Endothelial cell of umbilical vein (primary cell): ENCODE results near the gene SPACA7. TPM values are rescaled to one million over a fixed set of nuclear protein-coding genes. Genes with fewer than 3 reads are reported as not detected.

Experiments used
- BruUV-seq: library from RNA; stranded (reverse); fragments of 400-500 nt; replicated peaks from 2 replicates; lab custom pipeline; 2021; lab: Mats Ljungman, UMichigan
- CTCF ChIA-PET: fragments of 300-600, 350-600 bp; sonication (Branson Sonifier 250); formaldehyde crosslinking; loops from one replicate; lab custom pipeline; 2021; ENCODE audit warnings: antibody characterized with exemption, inconsistent platforms; lab: Charles Lee
- POLR2A ChIA-PET: fragments of 300-600, 350-600 bp; sonication (Branson Sonifier 250); formaldehyde crosslinking; loops from one replicate; lab custom pipeline; 2021; ENCODE audit warnings: antibody characterized with exemption, inconsistent platforms; lab: Charles Lee
- DNase-seq: peaks from one replicate; pipeline ENCODE4 v3.0.0-alpha.2; 2011; ENCODE audit warnings: low read depth, low spot score
- FAIRE-seq: peaks from 2 replicates; lab custom pipeline; 2011; peaks lifted over from hg19 to GRCh38; lab: Jason Lieb, UNC
- H2AFZ ChIP-seq: 2 replicates; pipeline ENCODE4 v1.6.0; 2012; ENCODE audit warnings: low read depth, low read length, control low read depth, inconsistent platforms
- H3K27ac ChIP-seq: 2 replicates; pipeline ENCODE4 v1.5.1; 2011; ENCODE audit warnings: low read depth, mild to moderate bottlenecking, control low read depth, low read length, moderate library complexity; ENCODE audit not compliant: insufficient read depth
- H3K27me3 ChIP-seq, 2 experiments: 2 replicates each; pipeline versions ENCODE4 v1.6.0 to v1.6.1; 2011; ENCODE audit warnings: low read length in 2 of 2, mixed read lengths in 1 of 2; ENCODE audit not compliant: control insufficient read depth in 2 of 2, insufficient read depth in 2 of 2
- H3K36me3 ChIP-seq, 2 experiments: 2 replicates in 1 of 2; 3 replicates in 1 of 2; pipeline ENCODE4 v1.5.1; 2011; ENCODE audit warnings: low read length in 2 of 2, mild to moderate bottlenecking in 1 of 2, moderate library complexity in 1 of 2; ENCODE audit not compliant: control insufficient read depth in 2 of 2, insufficient read depth in 2 of 2; ENCODE audit errors: extremely low read depth in 1 of 2
- H3K4me1 ChIP-seq: 3 replicates; pipeline ENCODE4 v1.5.1; 2011; ENCODE audit warnings: mild to moderate bottlenecking, low read length; ENCODE audit not compliant: control insufficient read depth, insufficient read depth; ENCODE audit errors: extremely low read depth
- H3K4me2 ChIP-seq: 2 replicates; pipeline ENCODE4 v1.6.1; 2011; ENCODE audit warnings: low read length, control low read depth, mixed read lengths; ENCODE audit not compliant: insufficient read depth
- H3K4me3 ChIP-seq, 3 experiments: fragments of 200-600 bp in 1 of 3; sonication (generic), shearing (Covaris generic) in 1 of 3; replicated peaks in 1 of 3; 2 replicates each; pipeline ENCODE4 v1.5.1; 2011 to 2016; ENCODE audit warnings: control low read depth in 3 of 3, low read length in 3 of 3, mild to moderate bottlenecking in 2 of 3, inconsistent platforms in 1 of 3, low read depth in 1 of 3, moderate library complexity in 1 of 3; ENCODE audit not compliant: insufficient read depth in 1 of 3
- H3K79me2 ChIP-seq: 2 replicates; pipeline ENCODE4 v1.6.0; 2012; ENCODE audit warnings: low read length, inconsistent platforms; ENCODE audit not compliant: control insufficient read depth, insufficient read depth
- H3K9ac ChIP-seq: replicated peaks from 2 replicates; pipeline ENCODE3; 2011; ENCODE audit warnings: low read length, control low read depth; ENCODE audit not compliant: insufficient read depth; ENCODE audit errors: extremely low read depth
- H3K9me1 ChIP-seq: replicated peaks from 3 replicates; pipeline ENCODE4 v1.6.0; 2011; ENCODE audit warnings: mild to moderate bottlenecking, low read length; ENCODE audit not compliant: control insufficient read depth, insufficient read depth; ENCODE audit errors: extremely low read depth
- H3K9me3 ChIP-seq: replicated peaks from 2 replicates; pipeline ENCODE4 v1.5.1; 2012; ENCODE audit warnings: low read length, inconsistent platforms; ENCODE audit not compliant: control insufficient read depth, insufficient read depth
- H4K20me1 ChIP-seq: replicated peaks from 2 replicates; pipeline ENCODE3; 2011; ENCODE audit warnings: mild to moderate bottlenecking, low read length; ENCODE audit not compliant: control insufficient read depth, insufficient read depth; ENCODE audit errors: extremely low read depth
- CTCF ChIP-seq, 2 donors: IDR thresholded peaks; 1 replicate in 1 of 2; 2 replicates in 1 of 2; pipeline ENCODE4 v1.5.1; 2011; ENCODE audit warnings: low read length in 2 of 2, mild to moderate bottlenecking in 2 of 2, moderate library complexity in 2 of 2, control low read depth in 1 of 2, inconsistent platforms in 1 of 2, low read depth in 1 of 2; ENCODE audit not compliant: insufficient read depth in 1 of 2; ENCODE audit errors: extremely low read depth in 1 of 2
- EZH2 ChIP-seq: IDR thresholded peaks from 2 replicates; pipeline ENCODE4 v1.6.1; 2012; ENCODE audit warnings: borderline replicate concordance, low read depth, mild to moderate bottlenecking, moderate library complexity, low read length, inconsistent platforms; ENCODE audit not compliant: severe bottlenecking
- FOS ChIP-seq: IDR thresholded peaks from 2 replicates; pipeline ENCODE4 v1.6.1; 2011; ENCODE audit warnings: mild to moderate bottlenecking, low read length, moderate library complexity, borderline replicate concordance; ENCODE audit not compliant: insufficient read depth
- GATA2 ChIP-seq: IDR thresholded peaks from 2 replicates; pipeline ENCODE4 v1.7.0; 2011; ENCODE audit warnings: low read depth, mild to moderate bottlenecking, moderate library complexity, mixed read lengths, low read length; ENCODE audit not compliant: insufficient read length, insufficient read depth
- JUN ChIP-seq: IDR thresholded peaks from 2 replicates; pipeline ENCODE4 v1.6.1; 2011; ENCODE audit warnings: borderline replicate concordance, low read depth; ENCODE audit not compliant: insufficient read length, insufficient read depth
- MAX ChIP-seq: IDR thresholded peaks from 2 replicates; pipeline ENCODE4 v1.6.1; 2011; ENCODE audit not compliant: insufficient read depth, insufficient read length
- MYC ChIP-seq: IDR thresholded peaks from one replicate; pipeline ENCODE4 v1.6.1; 2011; ENCODE audit warnings: mild to moderate bottlenecking, low read depth, low read length
- POLR2A ChIP-seq: IDR thresholded peaks from 2 replicates; pipeline ENCODE4 v1.6.1; 2012; ENCODE audit warnings: low read depth, mild to moderate bottlenecking, control low read depth, low read length
- POLR2AphosphoS5 ChIP-seq: IDR thresholded peaks from 2 replicates; pipeline ENCODE4 v1.6.1; 2012; ENCODE audit warnings: low read depth, mild to moderate bottlenecking, control low read depth, low read length, moderate library complexity; ENCODE audit not compliant: insufficient read depth
- dilution Hi-C: fragments of 300-500 bp; cut with MboI; formaldehyde crosslinking; loops from one replicate; pipeline ENCODE4 v1.15.0; 2019; ENCODE audit warnings: low sequenced_read_pairs; ENCODE audit not compliant: extremely low pct_ligation_motif_present
- intact Hi-C: fragments of 100-400 bp; cut with micrococcal nuclease; formaldehyde crosslinking; loops from one replicate; pipeline ENCODE4 v1.10.0; 2022
- polyA plus RNA-seq, 4 experiments: library from polyadenylated mRNA; depleted of rRNA in 3 of 4; stranded (reverse) in 3 of 4; unstranded in 1 of 4; fragments of >200 nt; gene quantifications; 2 replicates each; pipeline versions ENCODE4 v1.2.1 to v1.2.3, GENCODE V29; 2011 to 2012; ENCODE audit warnings: missing spikeins in 1 of 4
- total RNA-seq: library from RNA; stranded (reverse); gene quantifications from 2 replicates; pipeline ENCODE4 v1.2.3, GENCODE V29; 2021

SPACA7 gene
- total and polyA plus RNA-seq, 2 donors (not counting 3 experiments of a cell fraction or from before 2014, with no cell fraction given) = not detected

GRCh38 chr13:112330066-112330465, 46.1 kb upstream of the SPACA7 start:
- no TSS peak for BruUV-seq
- DNase-seq (no peak), FAIRE-seq (no peak)
- no peaks in the 10 kb centered on the region for H3K4me1 ChIP-seq
- no peaks in the 10 kb centered on the region for H3K9me1 ChIP-seq
- peaks cover 0 to 4% of the 10 kb centered on the region in 2 experiments for H3K27me3 ChIP-seq
- H4K20me1 ChIP-seq = no peaks in the 10 kb centered on the region
- intact Hi-C loops (loop anchor here (5.0 kb wide), 1 partner anchor 277 kb away; no protein-coding TSS in a partner anchor), dilution Hi-C loops (no loop called here)
- H3K79me2 ChIP-seq = no peaks in the 10 kb centered on the region
- no peak overlapping the region for H3K4me3 ChIP-seq
- H3K36me3 ChIP-seq = no peaks in the 10 kb centered on the region
- no peak overlapping the region for H2AFZ ChIP-seq
- CTCF ChIA-PET = no interaction called here
- H3K27ac ChIP-seq = no peak overlapping the region
- POLR2A ChIA-PET = no interaction called here
- no peak overlapping the region for H3K4me2 ChIP-seq
- no peak overlapping the region for H3K9ac ChIP-seq
- TF ChIP-seq FOS (no peak), JUN (no peak), EZH2 (no peak), POLR2AphosphoS5 (no peak), POLR2A (no peak), MYC (no peak), CTCF (IDR thresholded peaks at IDR 0.05; ENCODE audit: extremely low read depth in 1 of 2, insufficient read depth in 1 of 2, low read depth in 1 of 2, low read length in 2 of 2) (no peak), GATA2 (no peak), MAX (no peak)
- no peaks in the 10 kb centered on the region for H3K9me3 ChIP-seq
